H1 (cell line): ENCODE results near the gene GNG14.
"Not testable (repeated sequence)": the region's sequence is repeated elsewhere in the genome, so short reads cannot be mapped to it uniquely, and the experiment has no call there.

Experiments
- BACH1 ChIP-seq: IDR thresholded peaks from 2 replicates; pipeline ENCODE4 v1.6.1; 2012; ENCODE audit warnings: low read length, improper control_type of control experiment
- CEBPB ChIP-seq: IDR thresholded peaks from 2 replicates; pipeline ENCODE4 v1.6.1; 2012; ENCODE audit warnings: low read depth, low read length
- EP300 ChIP-seq, 2 experiments: IDR thresholded peaks; 1 replicate in 1 of 2; 2 replicates in 1 of 2; pipeline ENCODE4 v1.6.1; 2011 to 2012; ENCODE audit warnings: low read depth in 2 of 2, low read length in 2 of 2, mild to moderate bottlenecking in 2 of 2, borderline replicate concordance in 1 of 2, inconsistent platforms in 1 of 2, moderate library complexity in 1 of 2
- KDM1A ChIP-seq: fragments of 200-600, 300-600 bp; sonication (generic); IDR thresholded peaks from 2 replicates; pipeline ENCODE4 v1.7.1; 2016; ENCODE audit warnings: mild to moderate bottlenecking, low read length, borderline replicate concordance
- POLR2AphosphoS5 ChIP-seq: IDR thresholded peaks from 2 replicates; pipeline ENCODE4 v1.6.1; 2011; ENCODE audit warnings: low read depth, low read length
- ZNF274 ChIP-seq: IDR thresholded peaks from 2 replicates; pipeline ENCODE4 v1.7.0; 2012; ENCODE audit warnings: low read length, borderline replicate concordance; ENCODE audit errors: extremely low read depth
- TF ChIP-seq, protein P1 (sequence below), 3 experiments: IDR thresholded peaks; 1 replicate in 2 of 3; 2 replicates in 1 of 3; pipeline versions ENCODE4 v1.5.1 to v1.6.1; 2011; ENCODE audit warnings: low read length in 3 of 3, mild to moderate bottlenecking in 3 of 3, inconsistent platforms in 2 of 3, low read depth in 1 of 3, moderate library complexity in 1 of 3; ENCODE audit not compliant: insufficient read depth in 1 of 3; ENCODE audit errors: control extremely low read depth in 1 of 3

DNA sequence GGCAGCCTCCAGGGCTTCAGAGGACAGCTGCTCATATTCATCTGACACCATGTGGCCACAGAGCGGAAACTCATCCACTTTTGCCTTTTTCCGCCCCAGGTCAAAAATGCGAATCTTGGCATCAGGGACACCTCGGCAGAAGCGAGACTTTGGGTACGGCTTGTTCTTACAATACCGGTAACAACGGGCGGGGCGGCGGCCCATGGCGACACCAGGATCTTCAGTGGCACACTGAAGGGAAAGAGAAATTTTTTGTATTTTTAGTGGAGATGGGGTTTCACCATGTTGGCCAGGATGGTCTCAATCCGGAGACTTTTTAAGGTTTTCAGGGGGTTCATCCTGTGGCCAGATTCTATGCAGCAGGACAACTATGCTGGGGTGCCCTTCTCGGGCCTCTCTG, 44.1 kb upstream of the GNG14 start:
- TF ChIP-seq CEBPB; ZNF274; BACH1; POLR2AphosphoS5; EP300 (IDR thresholded peaks at IDR 0.05; ENCODE audit: borderline replicate concordance in 1 of 2, low read depth in 2 of 2, low read length in 2 of 2); KDM1A: not testable (repeated sequence)
- TF ChIP-seq, protein P1, sequence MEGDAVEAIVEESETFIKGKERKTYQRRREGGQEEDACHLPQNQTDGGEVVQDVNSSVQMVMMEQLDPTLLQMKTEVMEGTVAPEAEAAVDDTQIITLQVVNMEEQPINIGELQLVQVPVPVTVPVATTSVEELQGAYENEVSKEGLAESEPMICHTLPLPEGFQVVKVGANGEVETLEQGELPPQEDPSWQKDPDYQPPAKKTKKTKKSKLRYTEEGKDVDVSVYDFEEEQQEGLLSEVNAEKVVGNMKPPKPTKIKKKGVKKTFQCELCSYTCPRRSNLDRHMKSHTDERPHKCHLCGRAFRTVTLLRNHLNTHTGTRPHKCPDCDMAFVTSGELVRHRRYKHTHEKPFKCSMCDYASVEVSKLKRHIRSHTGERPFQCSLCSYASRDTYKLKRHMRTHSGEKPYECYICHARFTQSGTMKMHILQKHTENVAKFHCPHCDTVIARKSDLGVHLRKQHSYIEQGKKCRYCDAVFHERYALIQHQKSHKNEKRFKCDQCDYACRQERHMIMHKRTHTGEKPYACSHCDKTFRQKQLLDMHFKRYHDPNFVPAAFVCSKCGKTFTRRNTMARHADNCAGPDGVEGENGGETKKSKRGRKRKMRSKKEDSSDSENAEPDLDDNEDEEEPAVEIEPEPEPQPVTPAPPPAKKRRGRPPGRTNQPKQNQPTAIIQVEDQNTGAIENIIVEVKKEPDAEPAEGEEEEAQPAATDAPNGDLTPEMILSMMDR (IDR thresholded peaks at IDR 0.05; ENCODE audit: control extremely low read depth in 1 of 3, insufficient read depth in 1 of 3, low read depth in 1 of 3, low read length in 3 of 3), result not testable (repeated sequence)
